GM19452 (cell line): Measurements from ENCODE around the gene UCN3.

ENCODE experiments used
- ATAC-seq: cut with Tn5 transposase; IDR thresholded peaks from one replicate; pipeline ENCODE4 v1.9.1; 2021; ENCODE audit not compliant: unreplicated experiment

The UCN3 gene

GRCh38 chr10:5364890-5365338, at the start of gene UCN3:
Gene UCN3 (plus strand): TSS chr10:5364966. CDS start chr10:5373721, 8,755 bp downstream.
- ATAC-seq, result no peak

GRCh38 chr10:5317547-5318107, 47.1 kb upstream of the UCN3 start:
- ATAC-seq, result peak; percentile 65

GRCh38 chr10:5318148-5318547, 46.6 kb upstream of the UCN3 start:
- ATAC-seq, result no peak

- ATAC-seq, result no peak
Observed at GRCh38 chr10:5319863-5320262, 44.9 kb upstream of the UCN3 start.

- no peak for ATAC-seq
Observed at GRCh38 chr10:5321273-5321672, 43.5 kb upstream of the UCN3 start.

GRCh38 chr10:5323446-5323845, 41.3 kb upstream of the UCN3 start:
- no peak for ATAC-seq

GRCh38 chr10:5325076-5325475, 39.7 kb upstream of the UCN3 start:
- ATAC-seq, result no peak

GRCh38 chr10:5334196-5334880, 30.4 kb upstream of the UCN3 start:
- no peak for ATAC-seq

GRCh38 chr10:5338010-5338409, 26.8 kb upstream of the UCN3 start:
- no peak for ATAC-seq

- no peak for ATAC-seq
Observed at GRCh38 chr10:5343092-5343491, 21.7 kb upstream of the UCN3 start.

GRCh38 chr10:5343561-5343960, 21.2 kb upstream of the UCN3 start:
- ATAC-seq, result no peak

GRCh38 chr10:5343979-5344378, 20.8 kb upstream of the UCN3 start:
- no peak for ATAC-seq

GRCh38 chr10:5344746-5345145, 20.0 kb upstream of the UCN3 start:
- ATAC-seq, result no peak

GRCh38 chr10:5346881-5347280, 17.9 kb upstream of the UCN3 start:
- no peak for ATAC-seq

GRCh38 chr10:5349362-5349761, 15.4 kb upstream of the UCN3 start:
- no peak for ATAC-seq

GRCh38 chr10:5354068-5354467, 10.7 kb upstream of the UCN3 start:
- ATAC-seq, result peak; percentile 87

- ATAC-seq, result no peak
Observed at GRCh38 chr10:5355594-5356301, 9.0 kb upstream of the UCN3 start.

GRCh38 chr10:5356302-5356763, 8.4 kb upstream of the UCN3 start:
- ATAC-seq, result no peak

GRCh38 chr10:5360318-5360915, 4.3 kb upstream of the UCN3 start:
- ATAC-seq, result no peak

- no peak for ATAC-seq
Observed at GRCh38 chr10:5361966-5362365, 2.8 kb upstream of the UCN3 start.

- ATAC-seq, result no peak
Observed at GRCh38 chr10:5362873-5363272, 1.9 kb upstream of the UCN3 start.

GRCh38 chr10:5364374-5364773, 392 bp upstream of the UCN3 start:
- ATAC-seq, result no peak
